GOT3 (cell line): Measurements from ENCODE around the gene QSOX2.

ENCODE experiments used
- DNase-seq: peaks from one replicate; lab custom pipeline; 2025; ENCODE audit warnings: mixed read lengths; lab: John Stamatoyannopoulos, UW

QSOX2 gene

GRCh38 chr9:136172412-136173079, 73.1 kb downstream of the QSOX2 start:
- no peak for DNase-seq

- no peak for DNase-seq
Observed at GRCh38 chr9:136171801-136172411, 73.7 kb downstream of the QSOX2 start.

GRCh38 chr9:136171009-136171800, 74.4 kb downstream of the QSOX2 start:
- no peak for DNase-seq

GRCh38 chr9:136170006-136170901, 75.4 kb downstream of the QSOX2 start:
- no peak for DNase-seq

GRCh38 chr9:136169495-136169894, 76.1 kb downstream of the QSOX2 start:
- no peak for DNase-seq

- DNase-seq, result no peak
Observed at GRCh38 chr9:136163248-136163850, 82.3 kb downstream of the QSOX2 start.

GRCh38 chr9:136160995-136161610, 84.5 kb downstream of the QSOX2 start:
- DNase-seq, result no peak

- DNase-seq, result no peak
Observed at GRCh38 chr9:136160381-136160841, 85.2 kb downstream of the QSOX2 start.

GRCh38 chr9:136159851-136160250, 85.8 kb downstream of the QSOX2 start:
- no peak for DNase-seq

GRCh38 chr9:136157477-136158265, 87.9 kb downstream of the QSOX2 start:
- no peak for DNase-seq
